GM23248 (cell line): ENCODE measurements around the gene ZNF691.

Experiments used
- EZH2 ChIP-seq: fragments of 200-600 bp; sonication (generic); IDR thresholded peaks from 2 replicates; pipeline ENCODE4 v1.6.1; 2018; ENCODE audit warnings: antibody characterized with exemption, mild to moderate bottlenecking; ENCODE audit not compliant: insufficient read depth, poor library complexity, severe bottlenecking
- EZH2phosphoT487 ChIP-seq: fragments of 200-600 bp; sonication (generic); IDR thresholded peaks from 2 replicates; pipeline ENCODE4 v1.6.1; 2018; ENCODE audit warnings: antibody characterized with exemption, moderate library complexity, mild to moderate bottlenecking, low read depth; ENCODE audit not compliant: insufficient read depth

DNA sequence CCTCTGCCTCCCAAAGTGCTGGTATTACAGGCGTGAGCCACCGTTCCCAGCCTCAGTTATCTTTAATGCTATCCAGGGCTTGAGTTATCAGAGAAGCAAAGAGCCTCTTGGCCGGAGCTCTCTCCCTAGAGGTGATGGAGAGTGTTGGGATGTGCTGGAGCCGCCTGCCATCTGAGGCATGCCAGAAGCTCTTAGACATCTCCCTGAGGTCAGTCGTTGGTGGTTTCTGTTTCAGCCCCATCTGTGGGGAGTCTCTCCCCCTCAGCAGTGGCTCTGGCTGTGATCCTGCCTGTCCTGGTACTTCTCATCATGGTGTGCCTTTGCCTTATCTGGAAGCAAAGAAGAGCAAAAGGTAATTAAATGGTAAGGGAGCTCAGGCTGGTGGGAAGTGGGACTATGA is 11.6 kb upstream of the ZNF691 start:
- TF ChIP-seq EZH2: no peak
- TF ChIP-seq EZH2phosphoT487: no peak
